Activated CD4-positive, alpha-beta T cell treated with anti-CD3 and anti-CD28 coated beads for 36 hours (primary cell): Measurements from ENCODE around the gene LUZP1. TPM values are rescaled to one million over a fixed set of nuclear protein-coding genes. Genes with fewer than 3 reads are reported as not detected.

Experiments
- ATAC-seq: fragments of 200-7000 bp; cut with Tn5 transposase; one replicate; pipeline ENCODE4 v1.10.0; 2021; ENCODE audit warnings: mild to moderate bottlenecking, moderate library complexity
- CTCF ChIA-PET: fragments of 350-600 bp; sonication (Branson Sonifier 250); formaldehyde crosslinking; loops from one replicate; lab custom pipeline; 2021; ENCODE audit warnings: antibody characterized with exemption; lab: Charles Lee
- POLR2A ChIA-PET: fragments of 350-600 bp; sonication (Branson Sonifier 250); formaldehyde crosslinking; loops from one replicate; lab custom pipeline; 2021; ENCODE audit warnings: antibody characterized with exemption, inconsistent platforms; lab: Charles Lee
- DNase-seq: peaks from one replicate; pipeline ENCODE4 v3.0.0-alpha.2; 2020
- H3K27ac Mint-ChIP-seq: one replicate; pipeline ENCODE4 v1.8.0; 2021; ENCODE audit warnings: mixed read lengths
- H3K27me3 Mint-ChIP-seq: one replicate; pipeline ENCODE4 v1.8.0; 2021; ENCODE audit warnings: mixed read lengths
- H3K36me3 Mint-ChIP-seq: one replicate; pipeline ENCODE4 v1.8.0; 2021; ENCODE audit warnings: low read depth, mixed read lengths
- H3K4me1 Mint-ChIP-seq: one replicate; pipeline ENCODE4 v1.8.0; 2021; ENCODE audit warnings: mixed read lengths
- H3K4me3 Mint-ChIP-seq: one replicate; pipeline ENCODE4 v1.8.0; 2021; ENCODE audit warnings: mild to moderate bottlenecking, moderate library complexity, mixed read lengths
- H3K9me3 Mint-ChIP-seq: one replicate; pipeline ENCODE4 v1.8.0; 2021; ENCODE audit warnings: low read depth, mixed read lengths
- intact Hi-C, 2 experiments: fragments of 100-400 bp; cut with DNase I in 1 of 2; cut with micrococcal nuclease in 1 of 2; formaldehyde crosslinking; loops; one replicate each; pipeline versions ENCODE4 v1.14.2 to v1.15.1; 2022 to 2024; cut with DNase I, micrococcal nuclease
- total RNA-seq, 2 experiments: library from RNA; stranded (reverse); gene quantifications; one replicate each; pipeline ENCODE4 v1.2.3, GENCODE V29; 2021

The LUZP1 gene
- total RNA-seq, 2 experiments from 2014 or later: 13.2 to 13.6 TPM

- Mint-ChIP-seq H3K4me1 (peaks cover 50% of the 10 kb centered on the region), H3K27ac (no peak overlapping the region), H3K27me3 (no peaks in the 10 kb centered on the region), H3K36me3 (peaks cover 6% of the 10 kb centered on the region), H3K4me3 (no peak overlapping the region), H3K9me3 (no peaks in the 10 kb centered on the region)
- no peak for DNase-seq
- no peak for ATAC-seq
- ChIA-PET CTCF (interaction anchor here (1.2 to 14.4 kb wide), 6 partner anchors 18 to 302 kb away, joined by 3 to 547 read pairs (median 18); partner anchors contain the start of gene KDM1A), POLR2A (interaction anchor here (1.7 kb wide), 1 partner anchor 83 kb away, joined by 5 read pairs; no protein-coding TSS in a partner anchor)
- intact Hi-C loops: loop anchor here in 1 of 2 experiments (5.0 to 10.0 kb wide), 2 partner anchors 45 to 433 kb away; partner anchors contain the start of gene E2F2
These were observed 66.8 kb downstream of the LUZP1 start for GRCh38 chr1:23101887-23102286.

GRCh38 chr1:23101101-23101827 lies 67.4 kb downstream of the LUZP1 start:
- DNase-seq (no peak), ATAC-seq (no peak)
- CTCF ChIA-PET: interaction anchor here (1.1 to 14.4 kb wide), 10 partner anchors 10 to 94 kb away, joined by 3 to 547 read pairs (median 26); no protein-coding TSS in a partner anchor
- intact Hi-C loops: loop anchor here in 1 of 2 experiments (5.0 to 10.0 kb wide), 2 partner anchors 46 to 434 kb away; partner anchors contain the start of gene E2F2
- no peak overlapping the region for H3K27ac Mint-ChIP-seq
- no peaks in the 10 kb centered on the region for H3K9me3 Mint-ChIP-seq
- no peak overlapping the region for H3K4me3 Mint-ChIP-seq
- POLR2A ChIA-PET: no interaction called here
- H3K36me3 Mint-ChIP-seq: peaks cover 6% of the 10 kb centered on the region
- no peaks in the 10 kb centered on the region for H3K27me3 Mint-ChIP-seq
- peaks cover 50% of the 10 kb centered on the region for H3K4me1 Mint-ChIP-seq

- peak overlapping the region; percentile 70 for H3K27ac Mint-ChIP-seq
- H3K36me3 Mint-ChIP-seq: peaks cover 6% of the 10 kb centered on the region
- POLR2A ChIA-PET: interaction anchor here (0.8 kb wide), 2 partner anchors 19 to 84 kb away, joined by 3 read pairs; no protein-coding TSS in a partner anchor
- CTCF ChIA-PET: interaction anchor here (0.6 to 14.4 kb wide), 14 partner anchors 11 to 446 kb away, joined by 3 to 547 read pairs (median 6); no protein-coding TSS in a partner anchor
- intact Hi-C loops: loop anchor here in 1 of 2 experiments (5.0 to 10.0 kb wide), 2 partner anchors 47 to 435 kb away; partner anchors contain the start of gene E2F2
- no peak overlapping the region for H3K4me3 Mint-ChIP-seq
- DNase-seq (peak; percentile 57), ATAC-seq (peak; percentile 62)
- H3K4me1 Mint-ChIP-seq: peaks cover 50% of the 10 kb centered on the region
- H3K9me3 Mint-ChIP-seq: no peaks in the 10 kb centered on the region
- no peaks in the 10 kb centered on the region for H3K27me3 Mint-ChIP-seq
These were observed 68.4 kb downstream of the LUZP1 start for GRCh38 chr1:23100074-23100748.

- CTCF ChIA-PET: interaction anchor here (0.6 to 14.4 kb wide), 34 partner anchors 8 to 1395 kb away, joined by 3 to 547 read pairs (median 4); no protein-coding TSS in a partner anchor
- no peaks in the 10 kb centered on the region for H3K9me3 Mint-ChIP-seq
- H3K4me3 Mint-ChIP-seq: no peak overlapping the region
- H3K27ac Mint-ChIP-seq: no peak overlapping the region
- H3K4me1 Mint-ChIP-seq: peaks cover 47% of the 10 kb centered on the region
- POLR2A ChIA-PET: interaction anchor here (0.6 to 1.0 kb wide), 3 partner anchors 79 to 85 kb away, joined by 3 read pairs; no protein-coding TSS in a partner anchor
- H3K27me3 Mint-ChIP-seq: no peaks in the 10 kb centered on the region
- intact Hi-C loops: no loop called here
- DNase-seq: no peak
- no peak for ATAC-seq
- peaks cover 9% of the 10 kb centered on the region for H3K36me3 Mint-ChIP-seq
These were observed 69.5 kb downstream of the LUZP1 start for GRCh38 chr1:23099171-23099536.

GRCh38 chr1:23098463-23099170 lies 70.0 kb downstream of the LUZP1 start:
- Mint-ChIP-seq H3K9me3 (no peaks in the 10 kb centered on the region), H3K36me3 (peaks cover 14% of the 10 kb centered on the region), H3K4me3 (no peak overlapping the region), H3K27me3 (no peaks in the 10 kb centered on the region), H3K4me1 (peaks cover 45% of the 10 kb centered on the region), H3K27ac (no peak overlapping the region)
- ATAC-seq (peak; percentile 17), DNase-seq (peak; percentile 74)
- CTCF ChIA-PET: interaction anchor here (0.6 to 14.4 kb wide), 33 partner anchors 8 to 1394 kb away, joined by 3 to 547 read pairs (median 4); no protein-coding TSS in a partner anchor
- POLR2A ChIA-PET: interaction anchor here (0.6 to 1.0 kb wide), 2 partner anchors 80 to 85 kb away, joined by 3 read pairs; no protein-coding TSS in a partner anchor
- intact Hi-C loops: loop anchor here (1.0 kb wide), 2 partner anchors 86 to 122 kb away; no protein-coding TSS in a partner anchor

- CTCF ChIA-PET: interaction anchor here (2.1 to 14.4 kb wide), 4 partner anchors 10 to 89 kb away, joined by 6 to 547 read pairs (median 40); no protein-coding TSS in a partner anchor
- Mint-ChIP-seq H3K36me3 (peaks cover 16% of the 10 kb centered on the region), H3K27ac (no peak overlapping the region), H3K4me3 (no peak overlapping the region), H3K27me3 (no peaks in the 10 kb centered on the region), H3K9me3 (no peaks in the 10 kb centered on the region), H3K4me1 (peaks cover 34% of the 10 kb centered on the region)
- ATAC-seq (no peak), DNase-seq (no peak)
- intact Hi-C loops: no loop called here
- POLR2A ChIA-PET: no interaction called here
These were observed 71.3 kb downstream of the LUZP1 start for GRCh38 chr1:23097316-23097715.

- ATAC-seq (no peak), DNase-seq (no peak)
- POLR2A ChIA-PET: no interaction called here
- CTCF ChIA-PET: interaction anchor here (1.1 to 14.4 kb wide), 4 partner anchors 18 to 93 kb away, joined by 3 to 547 read pairs (median 4); no protein-coding TSS in a partner anchor
- Mint-ChIP-seq H3K27ac (no peak overlapping the region), H3K9me3 (no peaks in the 10 kb centered on the region), H3K36me3 (peaks cover 16% of the 10 kb centered on the region), H3K4me1 (no peaks in the 10 kb centered on the region), H3K27me3 (no peaks in the 10 kb centered on the region), H3K4me3 (no peak overlapping the region)
- intact Hi-C loops: no loop called here
These were observed 76.2 kb downstream of the LUZP1 start for GRCh38 chr1:23092447-23092846.

- CTCF ChIA-PET: interaction anchor here (1.1 to 14.4 kb wide), 2 partner anchors 19 to 94 kb away, joined by 3 to 547 read pairs; no protein-coding TSS in a partner anchor
- no peak overlapping the region for H3K4me3 Mint-ChIP-seq
- POLR2A ChIA-PET: no interaction called here
- no peak for DNase-seq
- no peaks in the 10 kb centered on the region for H3K9me3 Mint-ChIP-seq
- peaks cover 22% of the 10 kb centered on the region for H3K36me3 Mint-ChIP-seq
- no peak overlapping the region for H3K27ac Mint-ChIP-seq
- no peaks in the 10 kb centered on the region for H3K4me1 Mint-ChIP-seq
- ATAC-seq: no peak
- intact Hi-C loops: no loop called here
- H3K27me3 Mint-ChIP-seq: no peaks in the 10 kb centered on the region
These were observed 77.1 kb downstream of the LUZP1 start for GRCh38 chr1:23091545-23091944.

- POLR2A ChIA-PET: interaction anchor here (0.5 kb wide), 1 partner anchor 13 kb away, joined by 3 read pairs; no protein-coding TSS in a partner anchor
- Mint-ChIP-seq H3K4me1 (no peaks in the 10 kb centered on the region), H3K27me3 (no peaks in the 10 kb centered on the region), H3K9me3 (no peaks in the 10 kb centered on the region), H3K27ac (no peak overlapping the region), H3K36me3 (peaks cover 19% of the 10 kb centered on the region), H3K4me3 (no peak overlapping the region)
- CTCF ChIA-PET: interaction anchor here (0.6 to 14.4 kb wide), 8 partner anchors 9 to 113 kb away, joined by 3 to 547 read pairs (median 3); no protein-coding TSS in a partner anchor
- intact Hi-C loops: no loop called here
- DNase-seq (no peak), ATAC-seq (no peak)
These were observed 78.6 kb downstream of the LUZP1 start for GRCh38 chr1:23090056-23090455.

GRCh38 chr1:23088027-23088426 lies 80.6 kb downstream of the LUZP1 start:
- Mint-ChIP-seq H3K36me3 (peaks cover 17% of the 10 kb centered on the region), H3K27ac (no peak overlapping the region), H3K4me3 (no peak overlapping the region), H3K9me3 (no peaks in the 10 kb centered on the region), H3K4me1 (no peaks in the 10 kb centered on the region), H3K27me3 (no peaks in the 10 kb centered on the region)
- intact Hi-C loops: no loop called here
- POLR2A ChIA-PET: no interaction called here
- CTCF ChIA-PET: interaction anchor here (0.6 to 5.2 kb wide), 3 partner anchors 11 to 96 kb away, joined by 3 to 26 read pairs (median 4); no protein-coding TSS in a partner anchor
- ATAC-seq: no peak
- no peak for DNase-seq
